Spleen (tissue), 11 donors: ENCODE data around the gene NFATC2. TPM values are rescaled to one million over a fixed set of nuclear protein-coding genes. Genes with fewer than 3 reads are reported as not detected.
A peak's percentile ranks its signal among the peaks of the same experiment; 100 is the strongest.

Experiments
- DNase-seq: peaks from one replicate; pipeline ENCODE4 v3.0.0-alpha.2; 2020
- H3K27ac ChIP-seq, 8 donors: fragments of 200-600 bp; sonication (generic) in 7 of 8; 1 replicate in 4 of 8; 2 replicates in 4 of 8; pipeline versions ENCODE4 v1.5.0 to v1.8.0; 2016 to 2021; ENCODE audit warnings: inconsistent platforms in 4 of 8, mild to moderate bottlenecking in 4 of 8, moderate library complexity in 1 of 8
- H3K27me3 ChIP-seq, 7 donors: fragments of 200-600 bp; sonication (generic) in 6 of 7; replicated peaks in 1 of 7; 1 replicate in 4 of 7; 2 replicates in 3 of 7; pipeline versions ENCODE4 v1.5.0 to v1.8.0; 2016 to 2021; ENCODE audit warnings: inconsistent platforms in 3 of 7, mild to moderate bottlenecking in 1 of 7
- H3K36me3 ChIP-seq, 6 donors: fragments of 200-600 bp; sonication (generic) in 5 of 6; 1 replicate in 4 of 6; 2 replicates in 2 of 6; pipeline versions ENCODE4 v1.5.0 to v1.8.0; 2016 to 2021; ENCODE audit warnings: inconsistent platforms in 2 of 6
- H3K4me1 ChIP-seq, 6 donors: fragments of 200-600 bp; sonication (generic) in 5 of 6; 1 replicate in 3 of 6; 2 replicates in 3 of 6; pipeline versions ENCODE4 v1.5.0 to v1.8.0; 2016 to 2021; ENCODE audit warnings: inconsistent platforms in 3 of 6
- H3K4me3 ChIP-seq, 8 donors: fragments of 200-600 bp; sonication (generic) in 7 of 8; 1 replicate in 4 of 8; 2 replicates in 4 of 8; pipeline versions ENCODE4 v1.5.0 to v1.8.0; 2016 to 2021; ENCODE audit warnings: inconsistent platforms in 4 of 8, mild to moderate bottlenecking in 4 of 8, moderate library complexity in 2 of 8
- H3K9me3 ChIP-seq, 8 donors: fragments of 200-600 bp; sonication (generic) in 7 of 8; 1 replicate in 4 of 8; 2 replicates in 4 of 8; pipeline versions ENCODE4 v1.5.0 to v1.8.0; 2016 to 2021; ENCODE audit warnings: inconsistent platforms in 4 of 8
- POLR2A ChIP-seq, 3 donors: fragments of 450-650 bp; IDR thresholded peaks; one replicate each; pipeline ENCODE4 v1.5.1; 2017; ENCODE audit warnings: antibody characterized with exemption in 3 of 3, mild to moderate bottlenecking in 1 of 3
- POLR2AphosphoS5 ChIP-seq, 3 donors: sonication (generic); formaldehyde crosslinking; IDR thresholded peaks; one replicate each; pipeline ENCODE4 v1.5.1; 2017; ENCODE audit warnings: antibody characterized with exemption in 3 of 3
- WGBS, 5 donors: extraction: QIAGEN DNeasy Blood & Tissue Kit in 3 of 5; methylation state at CpG; one replicate each; pipeline versions ENCODE4 v1.1.5 to v1.1.7; 2013 to 2018; 5-methylcytosine and 5-hydroxymethylcytosine counted together
- intact Hi-C: fragments of 100-400 bp; cut with DNase I; formaldehyde crosslinking; loops from one replicate; pipeline ENCODE4 v1.15.0; 2023; ENCODE audit warnings: low total_unique reads
- polyA plus RNA-seq, 3 donors: library from polyadenylated mRNA; stranded (reverse); fragments of 200-250 nt; gene quantifications; one replicate each; pipeline ENCODE4 v1.2.1, GENCODE V29; 2013
- total RNA-seq, 7 donors: library from RNA; depleted of rRNA in 3 of 7; stranded (reverse); fragments of >200 nt in 3 of 7; fragmentation: NEBNext Ultra II Directional in 4 of 7; extraction: Animal tissue kit (Norgen Biotek cat#: 25700) in 4 of 7; gene quantifications; one replicate each; pipeline versions ENCODE4 v1.1.0 to v1.2.1, GENCODE V29; 2016 to 2021
- TF ChIP-seq, protein P1 (sequence below), 11 experiments: fragments of 200-600 bp in 7 of 11; fragments of 450-650 bp in 4 of 11; sonication (generic) in 4 of 11; IDR thresholded peaks in 8 of 11; conservative IDR thresholded peaks in 3 of 11; 1 replicate in 7 of 11; 2 replicates in 4 of 11; pipeline versions ENCODE4 v1.4.0 to v1.8.0; 2016 to 2021; ENCODE audit warnings: antibody characterized with exemption in 11 of 11, inconsistent platforms in 4 of 11, mild to moderate bottlenecking in 1 of 11
- donor health status: healthy with polysubstance abuse.
- donor health status: DM: no; HTN: no; CAD: no; lungs with moderate emphysema.
- donor health status: DM: no; HTN: no; CAD: no.
- donor health status: Bipolar disorder and iron deficiency.
- donor health status: healthy.
- donor health status: DM: no; HTN: no; CAD: no.
- donor health status: DM: yes; HTN: yes; CAD: no.

NFATC2 gene
- total and polyA plus RNA-seq, 10 donors: 6.5 to 42.9 (median 34.5) TPM

DNA sequence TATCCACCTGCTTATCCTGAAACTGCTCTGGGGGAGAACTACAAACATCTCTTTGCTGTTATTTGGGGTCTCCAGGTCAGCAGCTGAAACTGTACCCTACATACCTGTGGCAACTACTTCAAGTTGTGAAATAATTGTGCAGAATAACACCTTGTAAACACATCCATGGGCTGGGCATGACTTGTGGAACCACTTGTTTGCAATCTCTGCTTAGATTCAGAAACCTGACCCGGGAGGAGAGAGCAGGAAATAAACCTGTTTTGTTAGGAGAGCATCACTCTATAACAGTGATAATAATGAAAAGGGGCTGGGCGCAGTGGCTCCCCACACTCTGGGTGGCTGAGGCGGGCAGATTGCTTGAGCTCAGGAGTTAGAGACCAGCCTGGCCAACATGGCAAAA lies 183.1 kb downstream of the NFATC2 start:
- Histone ChIP-seq H3K4me1 (peaks cover 0 to 9% (median 3%) of the 10 kb centered on the region in 6 donors), H3K9me3 (peaks cover 0 to 17% (median 13%) of the 10 kb centered on the region in 8 donors), H3K27ac (no peak overlapping the region), H3K36me3 (no peaks in the 10 kb centered on the region), H3K27me3 (no peaks in the 10 kb centered on the region), H3K4me3 (no peak overlapping the region)
- no peak for TF ChIP-seq POLR2A (IDR thresholded peaks at IDR 0.05)
- TF ChIP-seq POLR2AphosphoS5 (IDR thresholded peaks at IDR 0.05): no peak
- TF ChIP-seq, protein P1, sequence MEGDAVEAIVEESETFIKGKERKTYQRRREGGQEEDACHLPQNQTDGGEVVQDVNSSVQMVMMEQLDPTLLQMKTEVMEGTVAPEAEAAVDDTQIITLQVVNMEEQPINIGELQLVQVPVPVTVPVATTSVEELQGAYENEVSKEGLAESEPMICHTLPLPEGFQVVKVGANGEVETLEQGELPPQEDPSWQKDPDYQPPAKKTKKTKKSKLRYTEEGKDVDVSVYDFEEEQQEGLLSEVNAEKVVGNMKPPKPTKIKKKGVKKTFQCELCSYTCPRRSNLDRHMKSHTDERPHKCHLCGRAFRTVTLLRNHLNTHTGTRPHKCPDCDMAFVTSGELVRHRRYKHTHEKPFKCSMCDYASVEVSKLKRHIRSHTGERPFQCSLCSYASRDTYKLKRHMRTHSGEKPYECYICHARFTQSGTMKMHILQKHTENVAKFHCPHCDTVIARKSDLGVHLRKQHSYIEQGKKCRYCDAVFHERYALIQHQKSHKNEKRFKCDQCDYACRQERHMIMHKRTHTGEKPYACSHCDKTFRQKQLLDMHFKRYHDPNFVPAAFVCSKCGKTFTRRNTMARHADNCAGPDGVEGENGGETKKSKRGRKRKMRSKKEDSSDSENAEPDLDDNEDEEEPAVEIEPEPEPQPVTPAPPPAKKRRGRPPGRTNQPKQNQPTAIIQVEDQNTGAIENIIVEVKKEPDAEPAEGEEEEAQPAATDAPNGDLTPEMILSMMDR (IDR thresholded peaks at IDR 0.05 in 8 of 11, conservative IDR thresholded peaks at IDR 0.05 in 3 of 11): no peak
- DNase-seq: no peak
- 88 to 95% (median 92%) methylated on average over 3 of the region's 3 CpGs for WGBS, 5 donors
- intact Hi-C loops: no loop called here

DNA sequence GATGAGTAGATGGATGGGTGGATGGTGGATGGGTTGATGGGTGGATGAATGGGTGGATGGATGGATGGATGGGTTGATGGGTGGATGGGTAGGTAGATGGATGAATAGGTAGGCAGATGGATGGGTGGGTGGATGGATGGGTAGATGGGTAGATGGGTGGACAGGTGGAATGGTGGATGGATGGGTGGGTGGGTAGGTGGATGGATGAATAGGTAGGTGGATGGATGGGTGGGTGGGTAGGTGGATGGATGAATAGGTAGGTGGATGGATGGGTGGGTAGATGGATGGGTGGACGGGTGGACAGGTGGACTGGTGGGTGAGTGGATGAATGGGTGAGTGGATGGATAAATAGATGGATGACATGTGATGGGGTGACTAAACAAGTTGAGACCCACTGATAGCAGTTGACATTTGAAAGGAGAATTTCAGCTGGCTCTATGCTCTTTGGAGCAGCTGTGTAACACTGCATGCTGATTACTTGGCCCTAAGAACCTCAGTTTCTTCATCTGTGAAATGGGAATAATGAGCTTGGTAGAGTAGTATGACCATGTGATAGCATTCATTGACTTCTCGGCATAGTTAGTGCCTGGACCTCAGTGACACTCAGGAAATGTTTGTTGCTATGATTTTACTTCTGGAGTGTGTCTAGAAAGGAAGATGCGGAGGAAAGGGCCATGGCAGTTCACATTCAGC lies 184.3 kb downstream of the NFATC2 start:
- 86 to 96% (median 93%) methylated on average over 3 of the region's 3 CpGs for WGBS, 5 donors
- H3K27ac ChIP-seq: no peak overlapping the region
- DNase-seq: no peak
- no peaks in the 10 kb centered on the region for H3K27me3 ChIP-seq
- TF ChIP-seq, protein P1 (IDR thresholded peaks at IDR 0.05 in 8 of 11, conservative IDR thresholded peaks at IDR 0.05 in 3 of 11): no peak
- no peak for TF ChIP-seq POLR2A (IDR thresholded peaks at IDR 0.05)
- no peak for TF ChIP-seq POLR2AphosphoS5 (IDR thresholded peaks at IDR 0.05)
- H3K9me3 ChIP-seq: peaks cover 0 to 4% (median 2%) of the 10 kb centered on the region in 8 donors
- peaks cover 0 to 10% (median 3%) of the 10 kb centered on the region in 6 donors for H3K4me1 ChIP-seq
- no peak overlapping the region for H3K4me3 ChIP-seq
- intact Hi-C loops: no loop called here
- H3K36me3 ChIP-seq: no peaks in the 10 kb centered on the region

DNA sequence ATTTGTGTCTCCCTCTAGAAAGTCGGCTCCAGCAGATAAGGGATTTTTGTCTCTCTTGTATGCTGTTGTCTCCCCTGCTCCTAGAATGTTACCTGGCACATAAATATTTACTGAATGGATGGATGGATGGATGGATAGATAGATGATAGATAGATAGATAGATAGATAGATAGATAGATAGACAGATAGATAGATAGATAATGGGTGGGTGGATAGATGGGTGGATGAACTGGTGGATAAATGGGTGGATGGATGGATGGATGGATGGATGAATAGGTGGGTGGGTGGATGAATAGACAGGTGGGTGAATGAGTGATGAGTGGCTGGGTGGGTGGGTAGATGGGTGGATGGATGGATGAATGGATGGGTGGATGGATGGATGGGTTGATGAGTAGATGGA lies 185.0 kb downstream of the NFATC2 start:
- H3K27me3 ChIP-seq: no peaks in the 10 kb centered on the region
- no peaks in the 10 kb centered on the region for H3K36me3 ChIP-seq
- no peaks in the 10 kb centered on the region for H3K9me3 ChIP-seq
- intact Hi-C loops: no loop called here
- TF ChIP-seq POLR2AphosphoS5 (IDR thresholded peaks at IDR 0.05): no peak
- TF ChIP-seq, protein P1 (IDR thresholded peaks at IDR 0.05 in 8 of 11, conservative IDR thresholded peaks at IDR 0.05 in 3 of 11): no peak
- no peak for TF ChIP-seq POLR2A (IDR thresholded peaks at IDR 0.05)
- no peak for DNase-seq
- H3K27ac ChIP-seq: no peak overlapping the region
- 81 to 100% (median 94%) methylated on average over 1 of the region's 1 CpG for WGBS, 5 donors
- no peak overlapping the region for H3K4me3 ChIP-seq
- H3K4me1 ChIP-seq: peaks cover 0 to 10% (median 3%) of the 10 kb centered on the region in 6 donors

DNA sequence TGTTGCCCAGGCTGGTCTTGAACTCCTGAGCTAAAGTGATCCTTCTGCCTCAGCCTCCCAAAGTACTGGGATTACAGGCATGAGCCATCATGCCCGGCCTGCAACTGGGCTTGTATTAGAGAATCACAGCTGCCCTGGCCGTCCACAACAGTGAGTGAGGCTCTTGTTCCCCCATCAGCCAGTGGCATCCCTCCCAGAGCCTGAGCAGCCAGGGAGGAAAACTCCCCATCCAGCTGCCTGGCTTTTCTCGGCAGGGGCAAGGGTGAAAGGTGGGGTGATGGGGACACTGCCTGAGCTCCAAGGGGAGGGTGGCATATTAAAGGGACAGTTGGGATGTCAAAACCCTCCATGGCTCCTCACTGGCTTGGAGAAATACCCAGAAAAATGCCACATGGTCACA lies 185.6 kb downstream of the NFATC2 start:
- 69 to 95% (median 83%) methylated on average over 2 to 3 of the region's 3 CpGs for WGBS, 5 donors
- Histone ChIP-seq H3K4me1 (peaks cover 0 to 10% (median 3%) of the 10 kb centered on the region in 6 donors), H3K36me3 (no peaks in the 10 kb centered on the region), H3K9me3 (no peaks in the 10 kb centered on the region), H3K4me3 (no peak overlapping the region), H3K27me3 (no peaks in the 10 kb centered on the region), H3K27ac (no peak overlapping the region)
- no peak for TF ChIP-seq POLR2AphosphoS5 (IDR thresholded peaks at IDR 0.05)
- peak; percentile 51 for DNase-seq
- intact Hi-C loops: no loop called here
